Activated T-cell treated with anti-CD3 and anti-CD28 coated beads, Interleukin-2, amount 50 U/mL, for 48 hours (primary cell): Measurements from ENCODE around the gene DIP2A.
"Not testable (repeated sequence)": the region's sequence is repeated elsewhere in the genome, so short reads cannot be mapped to it uniquely, and the experiment has no call there.

Experiments
- DNase-seq, 2 experiments: peaks; one replicate each; pipeline ENCODE4 v3.0.0-alpha.2; 2020

DIP2A gene

GRCh38 chr21:46559291-46559983, 100.7 kb downstream of the DIP2A start:
- DNase-seq: peak; percentile 78 to 84

DNA sequence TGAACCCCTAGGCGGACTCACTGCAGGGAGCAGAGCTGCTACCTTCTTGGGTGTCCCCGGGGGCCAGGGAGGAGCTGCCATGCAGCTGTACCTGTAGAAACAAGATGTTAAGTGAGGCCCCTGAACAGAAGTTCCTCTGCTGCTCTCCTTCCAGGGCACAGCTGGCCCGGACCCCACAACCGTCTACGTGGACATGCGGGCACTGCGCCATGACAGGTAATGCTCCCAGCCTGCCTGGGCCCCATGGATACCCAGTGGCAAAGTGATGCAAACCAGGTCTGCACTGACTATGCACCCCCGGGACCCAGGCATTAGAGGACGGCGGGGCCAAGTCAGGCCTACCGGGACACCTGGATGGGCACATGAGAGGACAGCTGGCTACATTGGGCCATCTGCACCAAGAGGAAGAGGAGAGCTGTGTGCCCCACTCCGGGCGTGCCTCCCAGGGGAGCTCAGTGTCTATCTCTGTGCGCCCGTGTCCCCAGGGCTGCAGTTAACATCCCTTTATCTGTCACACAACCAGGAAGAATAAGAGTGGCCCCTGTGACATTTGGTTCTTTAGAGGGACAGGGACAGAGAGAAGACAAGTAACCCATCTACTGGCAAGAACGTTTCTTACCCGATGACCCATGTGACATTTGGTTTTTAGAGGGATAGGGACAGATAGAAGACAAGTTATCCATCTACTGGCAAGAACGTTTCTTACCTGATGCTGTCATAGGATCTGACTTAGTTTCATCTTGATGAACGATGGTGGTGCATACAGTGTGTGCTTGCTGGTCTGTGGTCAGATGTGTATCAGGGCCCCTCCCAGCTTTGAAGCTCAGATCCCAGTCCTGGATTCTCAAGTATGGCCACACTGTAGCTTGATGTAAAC, 102.1 kb downstream of the DIP2A start:
- no peak for DNase-seq

GRCh38 chr21:46561445-46562090, 102.9 kb downstream of the DIP2A start:
- no peak for DNase-seq

- DNase-seq: no peak
These were observed 103.8 kb downstream of the DIP2A start for GRCh38 chr21:46562472-46562871.

DNA sequence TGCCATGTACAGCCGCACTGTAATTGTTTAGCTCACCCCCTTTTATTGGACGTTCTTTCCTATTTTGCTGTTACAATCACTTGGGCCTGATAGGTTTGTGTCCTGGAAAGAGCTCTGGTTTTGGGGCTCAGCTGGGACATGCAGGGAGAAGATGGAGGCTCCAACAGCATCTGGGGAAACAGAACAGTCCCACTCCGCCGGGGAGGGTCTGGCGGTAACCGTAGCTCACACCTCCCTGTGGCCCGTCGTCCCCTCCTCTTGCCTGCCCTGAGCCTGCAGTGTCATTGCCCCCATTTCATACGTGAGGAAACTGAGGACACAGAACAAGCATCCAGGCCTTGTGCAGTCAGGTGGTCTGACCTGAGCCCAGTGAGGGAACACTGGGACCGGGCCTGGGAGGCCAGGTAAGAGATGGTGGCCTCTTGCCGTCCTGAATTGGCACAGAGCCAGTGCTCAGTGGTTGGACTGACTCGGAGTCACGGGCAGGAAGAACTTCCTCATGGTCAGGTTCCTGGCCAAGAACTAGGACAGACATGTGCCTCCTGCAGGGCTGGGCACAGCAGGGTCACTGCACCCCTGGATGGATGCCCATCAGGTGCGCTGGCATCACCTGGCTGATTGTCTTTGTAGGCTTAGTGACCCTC, 104.4 kb downstream of the DIP2A start:
- no peak for DNase-seq

DNA sequence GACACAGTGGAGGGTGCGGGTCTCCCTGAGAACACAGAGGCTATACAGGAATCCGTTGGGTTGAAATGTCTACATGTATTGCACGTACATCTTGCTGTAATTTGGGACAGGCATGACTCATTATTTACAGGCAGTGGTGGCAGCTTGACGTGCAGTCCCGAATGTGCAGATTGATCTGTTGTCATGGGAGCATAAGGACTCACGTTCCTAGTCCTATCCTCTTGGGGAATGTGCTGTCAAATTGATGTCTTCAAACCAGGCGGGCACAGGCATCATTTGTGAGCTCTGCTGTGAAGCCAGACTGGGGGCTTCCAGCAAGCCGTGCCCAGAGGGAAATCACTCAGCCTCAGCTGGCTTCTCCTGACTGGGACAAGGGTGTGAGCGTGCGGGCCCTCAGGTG, 105.7 kb downstream of the DIP2A start:
- no peak for DNase-seq

DNA sequence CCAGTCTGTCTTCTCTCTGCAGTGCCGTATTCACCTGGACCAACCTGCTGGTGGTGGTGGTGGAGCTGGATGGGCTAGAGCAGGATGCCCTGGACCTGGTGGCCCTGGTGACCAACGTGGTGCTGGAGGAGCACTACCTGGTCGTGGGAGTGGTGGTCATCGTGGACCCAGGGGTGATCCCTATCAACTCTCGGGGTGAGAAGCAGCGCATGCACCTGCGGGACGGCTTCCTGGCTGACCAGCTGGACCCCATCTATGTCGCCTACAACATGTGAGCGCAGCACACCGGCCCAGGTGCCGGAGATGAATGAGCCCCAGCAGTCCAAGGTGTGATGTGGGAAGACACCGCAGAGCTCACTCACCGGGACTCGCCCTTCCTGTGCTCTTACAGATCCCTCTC, 108.7 kb downstream of the DIP2A start:
- no peak for DNase-seq

DNA sequence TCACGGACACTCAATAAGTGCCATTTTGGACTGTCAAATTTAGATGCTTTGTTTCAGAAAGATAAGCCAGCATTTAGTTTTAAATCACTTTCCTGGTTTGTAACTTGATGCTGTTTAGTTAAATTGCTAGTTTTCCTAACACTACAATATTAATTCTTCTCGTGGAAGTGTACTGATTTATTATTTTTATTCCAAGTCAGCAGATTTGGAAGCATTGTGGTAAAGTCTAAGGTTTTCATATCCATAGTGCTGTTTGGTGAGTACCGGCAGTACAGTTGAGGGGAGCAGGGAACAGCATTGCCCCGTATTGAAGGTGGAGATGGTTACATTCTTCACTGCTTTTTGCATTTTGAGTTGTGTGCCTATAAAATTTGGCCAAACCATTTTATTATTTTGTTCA, 109.9 kb downstream of the DIP2A start:
- DNase-seq: no peak

DNA sequence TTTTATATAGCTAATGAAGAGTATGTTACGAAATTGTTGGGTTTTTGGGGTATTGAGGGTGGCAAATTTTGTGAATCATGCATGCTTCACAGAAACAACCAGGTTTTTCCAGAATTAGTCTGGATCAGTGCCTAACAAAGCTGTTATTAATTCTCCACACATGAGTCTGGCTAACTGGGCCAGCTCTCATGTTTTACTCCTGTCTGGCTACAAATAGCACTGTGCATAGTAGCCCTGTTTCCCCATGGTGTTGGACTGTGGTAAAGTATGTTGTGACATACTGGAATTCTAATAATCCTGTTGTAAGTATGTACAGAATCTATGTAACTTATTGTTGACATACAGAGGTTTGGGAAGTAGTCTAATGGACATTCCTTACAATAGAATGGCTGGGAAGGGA, 110.4 kb downstream of the DIP2A start:
- no peak for DNase-seq

GRCh38 chr21:46570119-46570518, 111.4 kb downstream of the DIP2A start:
- no peak for DNase-seq

GRCh38 chr21:46570631-46571030, 111.9 kb downstream of the DIP2A start:
- DNase-seq: no peak

- DNase-seq: no peak
These were observed 114.2 kb downstream of the DIP2A start for GRCh38 chr21:46572850-46573249.

DNA sequence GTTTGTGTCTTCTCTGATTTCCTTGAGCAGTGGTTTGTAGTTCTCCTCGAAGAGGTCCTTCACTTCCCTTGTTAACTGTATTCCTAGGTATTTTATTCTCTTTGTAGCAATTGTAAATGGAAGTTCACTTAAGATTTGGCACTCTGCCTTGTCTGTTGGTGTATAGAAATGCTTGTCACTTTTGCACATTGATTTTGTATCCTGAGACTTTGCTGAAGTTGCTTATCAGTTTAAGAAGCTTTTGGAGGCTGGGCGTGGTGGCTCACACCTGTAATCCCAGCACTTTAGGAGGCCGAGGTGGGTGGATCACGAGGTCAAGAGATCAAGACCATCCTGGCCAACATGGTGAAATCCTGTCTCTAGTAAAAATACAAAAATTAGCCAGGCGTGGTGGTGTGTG, 119.1 kb downstream of the DIP2A start:
- not testable (repeated sequence) for DNase-seq

- not testable (repeated sequence) for DNase-seq
These were observed 120.7 kb downstream of the DIP2A start for GRCh38 chr21:46579394-46579793.

DNA sequence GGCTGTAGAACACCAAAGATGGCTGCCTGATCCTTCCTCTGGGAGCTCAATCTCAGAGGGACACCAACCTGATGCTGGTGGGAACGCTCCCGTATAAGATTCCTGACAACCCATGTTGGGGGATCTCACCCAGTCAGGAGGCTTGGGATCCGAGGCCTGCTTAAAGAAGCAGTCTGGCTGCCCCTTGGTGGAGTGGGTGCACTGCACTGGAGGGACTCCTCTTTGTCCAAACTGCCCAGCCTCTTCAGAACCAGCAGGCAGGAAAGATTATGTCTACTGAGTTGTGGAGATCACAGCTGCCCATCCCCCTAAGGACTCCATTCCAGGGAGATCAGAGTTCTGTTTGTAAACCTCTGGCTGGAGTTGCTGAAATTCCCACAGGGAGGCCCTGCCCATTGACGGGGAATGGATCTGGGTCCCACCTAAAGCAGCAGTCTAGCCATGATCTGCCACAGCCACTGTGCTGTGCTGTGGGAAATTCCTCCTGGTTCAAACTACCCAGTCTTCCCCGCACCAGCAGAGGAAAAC, 123.2 kb downstream of the DIP2A start:
- no peak for DNase-seq

GRCh38 chr21:46585191-46585953, 126.7 kb downstream of the DIP2A start:
- DNase-seq: no peak

DNA sequence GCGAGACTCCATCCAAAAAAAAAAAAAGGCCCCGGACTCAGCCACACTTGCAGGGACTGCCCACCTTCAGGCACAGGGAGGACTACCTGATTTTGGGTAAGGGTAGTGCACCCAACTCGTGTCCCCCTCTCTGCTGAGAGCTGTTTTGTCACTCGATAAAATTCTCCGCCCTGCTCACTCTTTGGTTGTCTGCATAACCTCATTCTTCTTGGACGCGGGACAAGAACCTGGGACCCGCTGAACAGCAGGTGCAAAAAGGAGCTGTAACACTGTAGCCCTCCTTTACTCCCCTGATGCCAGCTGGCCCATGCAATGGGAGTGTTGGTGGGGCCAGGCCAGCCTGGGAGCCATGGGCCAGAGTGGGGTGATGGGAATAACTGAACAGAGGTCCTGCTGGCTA, 135.6 kb downstream of the DIP2A start:
- no peak for DNase-seq

GRCh38 chr21:46596201-46596600, 137.5 kb downstream of the DIP2A start:
- no peak for DNase-seq

DNA sequence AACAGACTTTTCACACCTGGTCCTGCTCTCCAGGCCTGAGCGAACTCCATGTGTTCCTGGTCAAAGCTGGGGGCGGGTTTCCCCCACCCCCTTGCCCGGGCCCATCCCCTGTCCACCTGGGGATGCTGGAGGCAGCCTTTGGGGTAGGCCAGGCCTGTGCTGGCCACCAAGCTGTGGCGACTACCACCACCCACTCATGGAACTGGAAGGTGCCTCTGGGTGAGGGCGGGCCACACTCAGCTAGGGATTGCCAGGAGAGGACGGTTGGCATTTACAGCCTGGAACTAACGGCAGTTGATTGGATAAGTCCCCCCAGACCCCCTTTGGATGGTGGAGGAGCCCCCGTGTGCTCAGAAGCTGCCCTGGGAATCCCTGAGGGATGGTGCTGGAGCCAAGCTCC, 138.3 kb downstream of the DIP2A start:
- no peak for DNase-seq

GRCh38 chr21:46597896-46598343, 139.2 kb downstream of the DIP2A start:
- DNase-seq: no peak

DNA sequence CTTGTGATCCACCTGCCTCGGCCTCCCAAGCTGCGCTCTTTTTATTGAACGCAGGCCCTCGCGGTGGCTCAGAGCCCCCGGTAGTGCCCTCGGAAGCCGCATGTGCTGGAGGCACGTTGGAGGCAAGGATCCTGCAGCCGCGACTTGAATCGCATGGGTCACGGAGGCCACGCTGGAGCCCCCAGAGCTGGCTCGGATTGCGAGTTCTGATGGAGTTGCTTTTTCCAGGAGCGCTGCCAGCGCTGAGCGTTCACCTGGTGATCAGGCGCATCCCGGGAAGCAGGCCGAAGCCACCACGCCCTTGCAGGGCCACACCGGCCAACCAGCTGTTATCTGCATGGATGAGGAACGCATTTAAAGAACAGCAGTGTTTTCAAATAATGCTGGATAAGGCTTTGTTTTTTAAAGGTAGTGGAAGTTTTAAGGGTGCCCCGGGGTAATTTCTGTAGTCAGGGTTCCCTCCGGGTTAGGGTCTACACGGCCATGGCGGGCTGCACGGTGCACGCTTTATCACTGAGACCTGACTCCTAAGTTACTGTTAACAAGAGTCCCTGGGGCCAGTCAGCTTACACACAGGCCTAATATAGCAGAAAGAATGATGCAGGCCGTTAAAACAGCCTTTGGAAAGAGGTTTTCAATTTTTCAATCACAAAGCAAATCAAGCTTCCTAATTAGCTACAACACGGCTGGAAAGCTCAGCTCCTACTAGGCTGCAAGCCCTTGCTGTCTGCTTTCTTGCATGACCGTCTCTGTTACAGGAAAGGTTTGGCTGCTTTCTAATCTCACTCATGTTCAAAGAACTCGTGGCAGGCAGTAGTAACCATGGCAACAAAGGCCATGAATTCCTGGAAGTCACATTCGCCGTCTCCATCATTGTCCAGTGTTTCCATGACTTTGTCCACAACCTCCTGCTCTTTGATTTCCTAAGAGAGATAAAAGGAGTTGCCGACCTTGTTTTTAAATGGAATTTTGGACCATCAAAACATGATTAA, 140.2 kb downstream of the DIP2A start:
- no peak for DNase-seq
